H1 (cell line): ENCODE results near the gene ASB4. TPM values are rescaled to one million over a fixed set of nuclear protein-coding genes. Genes with fewer than 3 reads are reported as not detected.

Experiments
- CTCF ChIA-PET: fragments of 300-600 bp; sonication (Branson Sonifier 250); formaldehyde crosslinking; loops from one replicate; lab custom pipeline; 2021; ENCODE audit not compliant: partially characterized antibody; lab: Charles Lee
- POLR2A ChIA-PET: fragments of 300-600 bp; sonication (Branson Sonifier 250); formaldehyde crosslinking; loops from one replicate; lab custom pipeline; 2021; ENCODE audit warnings: inconsistent platforms; ENCODE audit not compliant: partially characterized antibody; lab: Charles Lee
- DNase-seq, 2 experiments: peaks; one replicate each; pipeline versions ENCODE4 v3.0.0 to v3.0.0-alpha.2; 2010 to 2022; ENCODE audit warnings: low spot score in 2 of 2, low read depth in 1 of 2, mixed read lengths in 1 of 2
- FAIRE-seq: peaks from 2 replicates; lab custom pipeline; 2011; peaks lifted over from hg19 to GRCh38; lab: Jason Lieb, UNC
- H2AFZ ChIP-seq: 2 replicates; pipeline ENCODE4 v1.8.1; 2012; ENCODE audit warnings: low read length, inconsistent platforms
- H2AK5ac ChIP-seq: 2 replicates; pipeline ENCODE4 v1.6.1; 2013; ENCODE audit warnings: low read depth, low read length
- H2BK120ac ChIP-seq: replicated peaks from 2 replicates; pipeline ENCODE3; 2013; ENCODE audit warnings: low read depth, low read length, inconsistent platforms
- H2BK12ac ChIP-seq: 2 replicates; pipeline ENCODE4 v1.6.1; 2013; ENCODE audit warnings: low read depth, low read length
- H2BK15ac ChIP-seq: 2 replicates; pipeline ENCODE4 v1.6.1; 2013; ENCODE audit warnings: low read length
- H2BK20ac ChIP-seq: 2 replicates; pipeline ENCODE4 v1.6.1; 2013; ENCODE audit warnings: low read length
- H2BK5ac ChIP-seq: 2 replicates; pipeline ENCODE4 v1.6.1; 2013; ENCODE audit warnings: low read depth, low read length
- H3K14ac ChIP-seq: 2 replicates; pipeline ENCODE4 v1.6.1; 2013; ENCODE audit warnings: inconsistent platforms; ENCODE audit not compliant: insufficient read length
- H3K18ac ChIP-seq: 2 replicates; pipeline ENCODE4 v1.6.1; 2013; ENCODE audit warnings: low read length; ENCODE audit errors: extremely low read depth
- H3K23ac ChIP-seq: 2 replicates; pipeline ENCODE4 v1.6.1; 2013; ENCODE audit warnings: inconsistent platforms; ENCODE audit not compliant: insufficient read length
- H3K23me2 ChIP-seq: 2 replicates; pipeline ENCODE4 v1.6.1; 2013; ENCODE audit warnings: low read depth, low read length
- H3K27ac ChIP-seq: 2 replicates; pipeline ENCODE4 v1.6.1; 2011; ENCODE audit warnings: low read depth, low read length, inconsistent platforms
- H3K27me3 ChIP-seq, 4 experiments: replicated peaks in 1 of 4; 1 replicate in 1 of 4; 2 replicates in 3 of 4; pipeline versions ENCODE4 v1.6.1 to v1.8.1; 2011 to 2013; ENCODE audit warnings: low read length in 3 of 4, mild to moderate bottlenecking in 3 of 4, inconsistent platforms in 2 of 4, mixed read lengths in 2 of 4, moderate library complexity in 1 of 4; ENCODE audit not compliant: control insufficient read depth in 3 of 4, insufficient read depth in 3 of 4; ENCODE audit errors: extremely low read depth in 1 of 4
- H3K36me3 ChIP-seq, 4 experiments: 2 replicates each; pipeline versions ENCODE4 v1.6.1 to v1.8.1; 2011 to 2013; ENCODE audit warnings: mild to moderate bottlenecking in 4 of 4, low read length in 3 of 4, moderate library complexity in 2 of 4, control low read depth in 1 of 4, inconsistent platforms in 1 of 4; ENCODE audit not compliant: insufficient read depth in 4 of 4, control insufficient read depth in 2 of 4
- H3K4ac ChIP-seq: replicated peaks from 2 replicates; pipeline ENCODE3; 2013; ENCODE audit warnings: low read length, low read depth, mixed read lengths, inconsistent platforms; ENCODE audit not compliant: insufficient read length
- H3K4me1 ChIP-seq, 4 experiments: replicated peaks in 1 of 4; 1 replicate in 1 of 4; 2 replicates in 3 of 4; pipeline versions ENCODE4 v1.6.1 to v1.8.1; 2011 to 2013; ENCODE audit warnings: low read length in 3 of 4, inconsistent platforms in 2 of 4, mixed read lengths in 1 of 4; ENCODE audit not compliant: insufficient read depth in 4 of 4, control insufficient read depth in 3 of 4
- H3K4me2 ChIP-seq, 2 experiments: 2 replicates each; pipeline versions ENCODE4 v1.6.1 to v1.8.1; 2011 to 2013; ENCODE audit warnings: low read depth in 2 of 2, low read length in 2 of 2, control low read depth in 1 of 2, inconsistent platforms in 1 of 2, mild to moderate bottlenecking in 1 of 2; ENCODE audit not compliant: insufficient read depth in 1 of 2
- H3K4me3 ChIP-seq, 4 experiments: fragments of 200-600, 300-600 bp in 1 of 4; sonication (generic), shearing (Covaris generic), sonication (Bioruptor Twin) in 1 of 4; 2 replicates each; pipeline versions ENCODE4 v1.5.1 to v1.8.1; 2011 to 2016; ENCODE audit warnings: low read length in 4 of 4, low read depth in 3 of 4, control low read depth in 2 of 4, inconsistent platforms in 2 of 4, mild to moderate bottlenecking in 2 of 4, mixed read lengths in 1 of 4, moderate library complexity in 1 of 4; ENCODE audit not compliant: insufficient read depth in 2 of 4; ENCODE audit errors: extremely low read depth in 1 of 4
- H3K56ac ChIP-seq: replicated peaks from 2 replicates; pipeline ENCODE3; 2013; ENCODE audit warnings: low read depth, mild to moderate bottlenecking, mixed read lengths, low read length, inconsistent platforms; ENCODE audit not compliant: insufficient read length
- H3K79me1 ChIP-seq: 2 replicates; pipeline ENCODE4 v1.6.1; 2013; ENCODE audit warnings: low read depth, low read length, control low read depth
- H3K79me2 ChIP-seq, 2 experiments: 2 replicates each; pipeline versions ENCODE4 v1.6.1 to v1.8.1; 2012 to 2013; ENCODE audit warnings: low read length in 2 of 2, mild to moderate bottlenecking in 2 of 2, inconsistent platforms in 1 of 2; ENCODE audit not compliant: insufficient read depth in 2 of 2, control insufficient read depth in 1 of 2
- H3K9ac ChIP-seq, 4 experiments: replicated peaks in 1 of 4; 1 replicate in 1 of 4; 2 replicates in 3 of 4; pipeline versions ENCODE4 v1.6.1 to v1.8.1; 2011 to 2013; ENCODE audit warnings: low read depth in 3 of 4, low read length in 3 of 4, control low read depth in 2 of 4, mild to moderate bottlenecking in 2 of 4, moderate library complexity in 2 of 4, inconsistent platforms in 1 of 4; ENCODE audit errors: extremely low read depth in 1 of 4
- H3K9me3 ChIP-seq, 2 experiments: 2 replicates each; pipeline versions ENCODE4 v1.6.1 to v1.8.1; 2012 to 2013; ENCODE audit warnings: mild to moderate bottlenecking in 2 of 2, moderate library complexity in 2 of 2, control low read depth in 1 of 2, inconsistent platforms in 1 of 2, low read depth in 1 of 2, low read length in 1 of 2, mixed read lengths in 1 of 2; ENCODE audit not compliant: insufficient read depth in 2 of 2
- H4K20me1 ChIP-seq, 2 experiments: replicated peaks in 1 of 2; 2 replicates each; pipeline versions ENCODE3 to v1.8.1; 2011 to 2013; ENCODE audit warnings: inconsistent platforms in 2 of 2, low read length in 2 of 2, mild to moderate bottlenecking in 1 of 2; ENCODE audit not compliant: insufficient read depth in 2 of 2, control insufficient read depth in 1 of 2
- H4K5ac ChIP-seq: 2 replicates; pipeline ENCODE4 v1.6.1; 2013; ENCODE audit warnings: low read length, low read depth, mixed read lengths, inconsistent platforms; ENCODE audit not compliant: insufficient read length
- H4K8ac ChIP-seq: 2 replicates; pipeline ENCODE4 v1.8.0; 2013; ENCODE audit warnings: mild to moderate bottlenecking, moderate library complexity, low read length, inconsistent platforms; ENCODE audit not compliant: insufficient read depth; ENCODE audit errors: extremely low read depth
- H4K91ac ChIP-seq: replicated peaks from 2 replicates; pipeline ENCODE3; 2013; ENCODE audit warnings: low read length, mixed read lengths, inconsistent platforms; ENCODE audit not compliant: insufficient read length
- CBX5 ChIP-seq: fragments of 300-800, 300-1000 bp; sonication (generic); IDR thresholded peaks from 2 replicates; pipeline ENCODE4 v1.7.1; 2016; ENCODE audit warnings: antibody characterized with exemption, low read length, low read depth
- CTCF ChIP-seq, 3 experiments: IDR thresholded peaks; 1 replicate in 2 of 3; 2 replicates in 1 of 3; pipeline versions ENCODE4 v1.5.1 to v1.6.1; 2011; ENCODE audit warnings: low read length in 3 of 3, mild to moderate bottlenecking in 3 of 3, inconsistent platforms in 2 of 3, low read depth in 1 of 3, moderate library complexity in 1 of 3; ENCODE audit not compliant: insufficient read depth in 1 of 3; ENCODE audit errors: control extremely low read depth in 1 of 3
- SIN3A ChIP-seq, 2 experiments: IDR thresholded peaks in 1 of 2; conservative IDR thresholded peaks in 1 of 2; 2 replicates each; pipeline ENCODE4 v1.6.1; 2011 to 2012; ENCODE audit warnings: low read length in 2 of 2, improper control_type of control experiment in 1 of 2, low read depth in 1 of 2, mild to moderate bottlenecking in 1 of 2
- YY1 ChIP-seq: IDR thresholded peaks from 2 replicates; pipeline ENCODE4 v1.6.1; 2011; ENCODE audit warnings: low read depth, mild to moderate bottlenecking, low read length
- WGBS, 2 experiments: shearing (Covaris generic) in 1 of 2; methylation state at CpG; one replicate each; pipeline versions ENCODE4 v1.1.6 to v1.1.7; 2013 to 2015; ENCODE audit warnings: low lambda C conversion rate in 2 of 2, mixed read lengths in 2 of 2, inconsistent platforms in 1 of 2, low coverage in 1 of 2, missing lambda C conversion rate in 1 of 2; ENCODE audit not compliant: insufficient replicate concordance in 2 of 2, insufficient coverage in 1 of 2, insufficient read length in 1 of 2; ENCODE audit errors: extremely low coverage in 1 of 2, missing lambda C conversion rate in 1 of 2; 5-methylcytosine and 5-hydroxymethylcytosine counted together
- polyA plus RNA-seq, 7 experiments: library from polyadenylated mRNA; depleted of rRNA in 3 of 7; stranded (reverse) in 5 of 7; unstranded in 2 of 7; fragments of >200 nt in 5 of 7; fragments of 200-250 nt in 2 of 7; gene quantifications; 1 replicate in 5 of 7; 2 replicates in 1 of 7; 4 replicates in 1 of 7; pipeline versions ENCODE4 v1.2.1 to v1.2.3, GENCODE V29; 2011 to 2013; ENCODE audit warnings: missing spikeins in 2 of 7, mixed read lengths in 2 of 7
- total RNA-seq: library from RNA; stranded (reverse); fragmentation: NEBNext Ultra II Directional; extraction: Animal tissue kit (Norgen Biotek cat#: 25700); gene quantifications from 2 replicates; pipeline ENCODE4 v1.2.1, GENCODE V29; 2021

The ASB4 gene
- total and polyA plus RNA-seq, 2 of the 8 experiments (the other 6 are each of a cell fraction or from before 2014, with no cell fraction given): not detected

DNA sequence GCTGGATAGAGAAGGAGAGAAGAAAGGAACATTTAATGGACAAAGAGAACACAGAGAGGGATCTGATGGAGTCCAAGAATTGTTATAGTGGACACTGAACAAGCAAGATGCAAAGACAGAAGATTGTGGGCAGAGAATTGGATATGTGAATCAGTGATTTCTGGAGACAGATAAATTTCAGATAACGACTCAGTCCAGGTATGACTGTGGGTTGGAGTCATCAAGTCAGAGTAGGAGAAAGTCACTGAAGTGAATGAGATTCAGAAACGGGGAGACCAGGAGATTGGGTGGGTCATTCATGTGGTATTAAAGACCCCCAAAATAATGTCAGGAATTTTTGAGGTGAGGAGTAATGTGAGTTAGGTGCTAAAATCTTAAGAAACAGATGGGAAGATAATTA, 23.0 kb downstream of the ASB4 start:
- H3K9me3 ChIP-seq: no peaks in the 10 kb centered on the region
- TF ChIP-seq CBX5: no peak
- no peak for TF ChIP-seq CTCF (IDR thresholded peaks at IDR 0.05; ENCODE audit: control extremely low read depth in 1 of 3, insufficient read depth in 1 of 3, low read depth in 1 of 3, low read length in 3 of 3)
- no peak for TF ChIP-seq SIN3A (conservative IDR thresholded peaks at IDR 0.05 in 1 of 2, IDR thresholded peaks at IDR 0.05 in 1 of 2; ENCODE audit: low read depth in 1 of 2, low read length in 2 of 2)
- no peak for TF ChIP-seq YY1
- H2BK15ac ChIP-seq: no peak overlapping the region
- no peak overlapping the region for H3K4me3 ChIP-seq
- no peak overlapping the region for H3K23ac ChIP-seq
- H2BK5ac ChIP-seq: no peak overlapping the region
- no peak overlapping the region for H4K91ac ChIP-seq
- H4K5ac ChIP-seq: no peak overlapping the region
- no peaks in the 10 kb centered on the region for H3K79me1 ChIP-seq
- H2AFZ ChIP-seq: no peak overlapping the region
- H2AK5ac ChIP-seq: no peak overlapping the region
- DNase-seq (no peak), FAIRE-seq (no peak)
- no peak overlapping the region for H3K4me2 ChIP-seq
- H3K4ac ChIP-seq: no peak overlapping the region
- POLR2A ChIA-PET: interaction anchor here (0.7 kb wide), 1 partner anchor 177 kb away, joined by 3 read pairs; no protein-coding TSS in a partner anchor
- no peak overlapping the region for H2BK120ac ChIP-seq
- no peak overlapping the region for H3K27ac ChIP-seq
- CTCF ChIA-PET: interaction anchor here (0.8 to 11.9 kb wide), 15 partner anchors 9 to 355 kb away, joined by 3 to 256 read pairs (median 4); no protein-coding TSS in a partner anchor
- no peak overlapping the region for H2BK12ac ChIP-seq
- no peaks in the 10 kb centered on the region for H3K36me3 ChIP-seq
- H3K9ac ChIP-seq: no peak overlapping the region
- H2BK20ac ChIP-seq: no peak overlapping the region
- WGBS, 2 experiments: 87% methylated on average over 2 of the region's 2 CpGs; no CpG with 5 or more reads in 1 of the 2 experiments
- no peak overlapping the region for H3K14ac ChIP-seq
- peaks cover 0 to 12% (median 5%) of the 10 kb centered on the region in 4 experiments; a peak in 3 of 7 replicates for H3K4me1 ChIP-seq
- no peak overlapping the region for H3K56ac ChIP-seq
- no peak overlapping the region for H4K8ac ChIP-seq
- H3K23me2 ChIP-seq: no peaks in the 10 kb centered on the region
- H3K79me2 ChIP-seq: no peaks in the 10 kb centered on the region
- H3K18ac ChIP-seq: no peak overlapping the region
- no peaks in the 10 kb centered on the region for H4K20me1 ChIP-seq
- no peaks in the 10 kb centered on the region for H3K27me3 ChIP-seq
